Progenitor cell of endocrine pancreas (in vitro differentiated cells): ENCODE measurements around the gene SCART1. TPM values are rescaled to one million over a fixed set of nuclear protein-coding genes. Genes with fewer than 3 reads are reported as not detected.

Source experiments
- DNase-seq: peaks from one replicate; pipeline ENCODE4 v3.0.0; 2021; ENCODE audit warnings: low spot score; ENCODE audit not compliant: unreplicated experiment
- H3K27ac Mint-ChIP-seq: 2 replicates; pipeline ENCODE4 v1.8.0; 2021; ENCODE audit warnings: mild to moderate bottlenecking, moderate library complexity, mixed read lengths
- H3K27me3 Mint-ChIP-seq: 2 replicates; pipeline ENCODE4 v1.8.0; 2021; ENCODE audit warnings: mixed read lengths
- H3K36me3 Mint-ChIP-seq: 2 replicates; pipeline ENCODE4 v1.8.0; 2022; ENCODE audit warnings: mixed read lengths; ENCODE audit not compliant: insufficient read depth
- H3K4me1 Mint-ChIP-seq: 2 replicates; pipeline ENCODE4 v1.8.0; 2021; ENCODE audit warnings: low read depth, mixed read lengths
- H3K4me3 Mint-ChIP-seq: 2 replicates; pipeline ENCODE4 v1.8.0; 2021; ENCODE audit warnings: low read depth, mild to moderate bottlenecking, moderate library complexity, mixed read lengths
- H3K9me3 Mint-ChIP-seq: 2 replicates; pipeline ENCODE4 v1.8.0; 2021; ENCODE audit warnings: low read depth, mixed read lengths
- CTCF ChIP-seq: fragments of 200-600 bp; sonication (generic); IDR thresholded peaks from one replicate; pipeline ENCODE4 v1.5.0; 2021; ENCODE audit warnings: antibody characterized with exemption, mild to moderate bottlenecking; ENCODE audit not compliant: unreplicated experiment
- total RNA-seq: library from RNA; stranded (reverse); gene quantifications from 2 replicates; pipeline ENCODE4 v1.2.1, GENCODE V29; 2021

Gene SCART1
- total RNA-seq, 1 donor from 2014 or later, result 1.7 TPM

GRCh38 chr10:133442191-133442966 is 11.4 kb upstream of the SCART1 start:
- no peaks in the 10 kb centered on the region for H3K27me3 Mint-ChIP-seq
- TF ChIP-seq CTCF, result no peak
- DNase-seq, result no peak
- H3K36me3 Mint-ChIP-seq, result peaks cover 6% of the 10 kb centered on the region
- peaks cover 35% of the 10 kb centered on the region for H3K9me3 Mint-ChIP-seq
- H3K4me3 Mint-ChIP-seq, result no peak overlapping the region
- H3K4me1 Mint-ChIP-seq, result no peaks in the 10 kb centered on the region
- H3K27ac Mint-ChIP-seq, result no peak overlapping the region

- H3K27ac Mint-ChIP-seq, result no peak overlapping the region
- H3K9me3 Mint-ChIP-seq, result peaks cover 43% of the 10 kb centered on the region
- TF ChIP-seq CTCF, result no peak
- no peaks in the 10 kb centered on the region for H3K4me1 Mint-ChIP-seq
- peaks cover 10% of the 10 kb centered on the region for H3K36me3 Mint-ChIP-seq
- no peaks in the 10 kb centered on the region for H3K27me3 Mint-ChIP-seq
- H3K4me3 Mint-ChIP-seq, result no peak overlapping the region
- DNase-seq, result no peak
Observed at GRCh38 chr10:133442967-133443924, 10.5 kb upstream of the SCART1 start.

- H3K27ac Mint-ChIP-seq, result peak overlapping the region; percentile 56
- no peak for DNase-seq
- no peak overlapping the region for H3K4me3 Mint-ChIP-seq
- no peak for TF ChIP-seq CTCF
- peaks cover 45% of the 10 kb centered on the region for H3K9me3 Mint-ChIP-seq
- no peaks in the 10 kb centered on the region for H3K4me1 Mint-ChIP-seq
- H3K36me3 Mint-ChIP-seq, result peaks cover 12% of the 10 kb centered on the region
- no peaks in the 10 kb centered on the region for H3K27me3 Mint-ChIP-seq
Observed at GRCh38 chr10:133444342-133445267, 9.1 kb upstream of the SCART1 start.

- Mint-ChIP-seq H3K27ac (peak overlapping the region; percentile 56), H3K9me3 (peaks cover 45% of the 10 kb centered on the region), H3K27me3 (no peaks in the 10 kb centered on the region), H3K4me3 (no peak overlapping the region), H3K36me3 (peaks cover 12% of the 10 kb centered on the region), H3K4me1 (no peaks in the 10 kb centered on the region)
- TF ChIP-seq CTCF, result no peak
- no peak for DNase-seq
Observed at GRCh38 chr10:133445268-133445732, 8.4 kb upstream of the SCART1 start.
